Endothelial cell of umbilical vein (primary cell): ENCODE measurements around the gene CCDC187. TPM values are rescaled to one million over a fixed set of nuclear protein-coding genes. Genes with fewer than 3 reads are reported as not detected.

Experiments used
- BruUV-seq: library from RNA; stranded (reverse); fragments of 400-500 nt; replicated peaks from 2 replicates; lab custom pipeline; 2021; lab: Mats Ljungman, UMichigan
- CTCF ChIA-PET: fragments of 300-600, 350-600 bp; sonication (Branson Sonifier 250); formaldehyde crosslinking; loops from one replicate; lab custom pipeline; 2021; ENCODE audit warnings: antibody characterized with exemption, inconsistent platforms; lab: Charles Lee
- POLR2A ChIA-PET: fragments of 300-600, 350-600 bp; sonication (Branson Sonifier 250); formaldehyde crosslinking; loops from one replicate; lab custom pipeline; 2021; ENCODE audit warnings: antibody characterized with exemption, inconsistent platforms; lab: Charles Lee
- DNase-seq: peaks from one replicate; pipeline ENCODE4 v3.0.0-alpha.2; 2011; ENCODE audit warnings: low read depth, low spot score
- FAIRE-seq: peaks from 2 replicates; lab custom pipeline; 2011; peaks lifted over from hg19 to GRCh38; lab: Jason Lieb, UNC
- H2AFZ ChIP-seq: 2 replicates; pipeline ENCODE4 v1.6.0; 2012; ENCODE audit warnings: low read depth, low read length, control low read depth, inconsistent platforms
- H3K27ac ChIP-seq: 2 replicates; pipeline ENCODE4 v1.5.1; 2011; ENCODE audit warnings: low read depth, mild to moderate bottlenecking, control low read depth, low read length, moderate library complexity; ENCODE audit not compliant: insufficient read depth
- H3K27me3 ChIP-seq, 2 experiments: 2 replicates each; pipeline versions ENCODE4 v1.6.0 to v1.6.1; 2011; ENCODE audit warnings: low read length in 2 of 2, mixed read lengths in 1 of 2; ENCODE audit not compliant: control insufficient read depth in 2 of 2, insufficient read depth in 2 of 2
- H3K36me3 ChIP-seq, 2 experiments: 2 replicates in 1 of 2; 3 replicates in 1 of 2; pipeline ENCODE4 v1.5.1; 2011; ENCODE audit warnings: low read length in 2 of 2, mild to moderate bottlenecking in 1 of 2, moderate library complexity in 1 of 2; ENCODE audit not compliant: control insufficient read depth in 2 of 2, insufficient read depth in 2 of 2; ENCODE audit errors: extremely low read depth in 1 of 2
- H3K4me1 ChIP-seq: 3 replicates; pipeline ENCODE4 v1.5.1; 2011; ENCODE audit warnings: mild to moderate bottlenecking, low read length; ENCODE audit not compliant: control insufficient read depth, insufficient read depth; ENCODE audit errors: extremely low read depth
- H3K4me2 ChIP-seq: 2 replicates; pipeline ENCODE4 v1.6.1; 2011; ENCODE audit warnings: low read length, control low read depth, mixed read lengths; ENCODE audit not compliant: insufficient read depth
- H3K4me3 ChIP-seq, 3 experiments: fragments of 200-600 bp in 1 of 3; sonication (generic), shearing (Covaris generic) in 1 of 3; replicated peaks in 1 of 3; 2 replicates each; pipeline ENCODE4 v1.5.1; 2011 to 2016; ENCODE audit warnings: control low read depth in 3 of 3, low read length in 3 of 3, mild to moderate bottlenecking in 2 of 3, inconsistent platforms in 1 of 3, low read depth in 1 of 3, moderate library complexity in 1 of 3; ENCODE audit not compliant: insufficient read depth in 1 of 3
- H3K79me2 ChIP-seq: 2 replicates; pipeline ENCODE4 v1.6.0; 2012; ENCODE audit warnings: low read length, inconsistent platforms; ENCODE audit not compliant: control insufficient read depth, insufficient read depth
- H3K9ac ChIP-seq: replicated peaks from 2 replicates; pipeline ENCODE3; 2011; ENCODE audit warnings: low read length, control low read depth; ENCODE audit not compliant: insufficient read depth; ENCODE audit errors: extremely low read depth
- H3K9me1 ChIP-seq: replicated peaks from 3 replicates; pipeline ENCODE4 v1.6.0; 2011; ENCODE audit warnings: mild to moderate bottlenecking, low read length; ENCODE audit not compliant: control insufficient read depth, insufficient read depth; ENCODE audit errors: extremely low read depth
- H3K9me3 ChIP-seq: replicated peaks from 2 replicates; pipeline ENCODE4 v1.5.1; 2012; ENCODE audit warnings: low read length, inconsistent platforms; ENCODE audit not compliant: control insufficient read depth, insufficient read depth
- H4K20me1 ChIP-seq: replicated peaks from 2 replicates; pipeline ENCODE3; 2011; ENCODE audit warnings: mild to moderate bottlenecking, low read length; ENCODE audit not compliant: control insufficient read depth, insufficient read depth; ENCODE audit errors: extremely low read depth
- CTCF ChIP-seq, 2 donors: IDR thresholded peaks; 1 replicate in 1 of 2; 2 replicates in 1 of 2; pipeline ENCODE4 v1.5.1; 2011; ENCODE audit warnings: low read length in 2 of 2, mild to moderate bottlenecking in 2 of 2, moderate library complexity in 2 of 2, control low read depth in 1 of 2, inconsistent platforms in 1 of 2, low read depth in 1 of 2; ENCODE audit not compliant: insufficient read depth in 1 of 2; ENCODE audit errors: extremely low read depth in 1 of 2
- EZH2 ChIP-seq: IDR thresholded peaks from 2 replicates; pipeline ENCODE4 v1.6.1; 2012; ENCODE audit warnings: borderline replicate concordance, low read depth, mild to moderate bottlenecking, moderate library complexity, low read length, inconsistent platforms; ENCODE audit not compliant: severe bottlenecking
- FOS ChIP-seq: IDR thresholded peaks from 2 replicates; pipeline ENCODE4 v1.6.1; 2011; ENCODE audit warnings: mild to moderate bottlenecking, low read length, moderate library complexity, borderline replicate concordance; ENCODE audit not compliant: insufficient read depth
- GATA2 ChIP-seq: IDR thresholded peaks from 2 replicates; pipeline ENCODE4 v1.7.0; 2011; ENCODE audit warnings: low read depth, mild to moderate bottlenecking, moderate library complexity, mixed read lengths, low read length; ENCODE audit not compliant: insufficient read length, insufficient read depth
- JUN ChIP-seq: IDR thresholded peaks from 2 replicates; pipeline ENCODE4 v1.6.1; 2011; ENCODE audit warnings: borderline replicate concordance, low read depth; ENCODE audit not compliant: insufficient read length, insufficient read depth
- MAX ChIP-seq: IDR thresholded peaks from 2 replicates; pipeline ENCODE4 v1.6.1; 2011; ENCODE audit not compliant: insufficient read depth, insufficient read length
- MYC ChIP-seq: IDR thresholded peaks from one replicate; pipeline ENCODE4 v1.6.1; 2011; ENCODE audit warnings: mild to moderate bottlenecking, low read depth, low read length
- POLR2A ChIP-seq: IDR thresholded peaks from 2 replicates; pipeline ENCODE4 v1.6.1; 2012; ENCODE audit warnings: low read depth, mild to moderate bottlenecking, control low read depth, low read length
- POLR2AphosphoS5 ChIP-seq: IDR thresholded peaks from 2 replicates; pipeline ENCODE4 v1.6.1; 2012; ENCODE audit warnings: low read depth, mild to moderate bottlenecking, control low read depth, low read length, moderate library complexity; ENCODE audit not compliant: insufficient read depth
- dilution Hi-C: fragments of 300-500 bp; cut with MboI; formaldehyde crosslinking; loops from one replicate; pipeline ENCODE4 v1.15.0; 2019; ENCODE audit warnings: low sequenced_read_pairs; ENCODE audit not compliant: extremely low pct_ligation_motif_present
- intact Hi-C: fragments of 100-400 bp; cut with micrococcal nuclease; formaldehyde crosslinking; loops from one replicate; pipeline ENCODE4 v1.10.0; 2022
- polyA plus RNA-seq, 4 experiments: library from polyadenylated mRNA; depleted of rRNA in 3 of 4; stranded (reverse) in 3 of 4; unstranded in 1 of 4; fragments of >200 nt; gene quantifications; 2 replicates each; pipeline versions ENCODE4 v1.2.1 to v1.2.3, GENCODE V29; 2011 to 2012; ENCODE audit warnings: missing spikeins in 1 of 4
- total RNA-seq: library from RNA; stranded (reverse); gene quantifications from 2 replicates; pipeline ENCODE4 v1.2.3, GENCODE V29; 2021

The CCDC187 gene
- total and polyA plus RNA-seq, 2 donors (not counting 3 experiments of a cell fraction or from before 2014, with no cell fraction given): not detected

GRCh38 chr9:136229096-136230065, 74.5 kb downstream of the CCDC187 start:
- H4K20me1 ChIP-seq: no peaks in the 10 kb centered on the region

More at GRCh38 chr9:136229096-136230065, 74.5 kb downstream of the CCDC187 start:
- intact Hi-C loops: loop anchor here (5.0 kb wide), 1 partner anchor 142 kb away; no protein-coding TSS in a partner anchor
- Histone ChIP-seq H3K36me3 (no peaks in the 10 kb centered on the region), H3K9me1 (no peaks in the 10 kb centered on the region), H3K4me2 (no peak overlapping the region), H3K9ac (no peak overlapping the region), H3K9me3 (no peaks in the 10 kb centered on the region), H3K4me3 (no peak overlapping the region), H3K27ac (no peak overlapping the region), H3K27me3 (no peaks in the 10 kb centered on the region), H3K4me1 (peaks cover 7% of the 10 kb centered on the region), H3K79me2 (no peaks in the 10 kb centered on the region), H2AFZ (no peak overlapping the region)
- no TSS peak for BruUV-seq
- POLR2A ChIA-PET: no interaction called here
- TF ChIP-seq POLR2AphosphoS5: no peak
- no peak for TF ChIP-seq CTCF (IDR thresholded peaks at IDR 0.05; ENCODE audit: extremely low read depth in 1 of 2, insufficient read depth in 1 of 2, low read depth in 1 of 2, low read length in 2 of 2)
- no peak for TF ChIP-seq JUN
- TF ChIP-seq MAX: no peak
- TF ChIP-seq EZH2: no peak
- no peak for TF ChIP-seq POLR2A
- no peak for TF ChIP-seq GATA2
- TF ChIP-seq FOS: no peak
- TF ChIP-seq MYC: no peak
- dilution Hi-C loops: no loop called here
- CTCF ChIA-PET: interaction anchor here (1.0 to 1.8 kb wide), 5 partner anchors 9 to 59 kb away, joined by 3 to 6 read pairs (median 6); no protein-coding TSS in a partner anchor
- FAIRE-seq (no peak), DNase-seq (no peak)
